Measurements from ENCODE around the gene RNF157. TPM values are rescaled to one million over a fixed set of nuclear protein-coding genes. Genes with fewer than 3 reads are reported as not detected.
A peak's percentile ranks its signal among the peaks of the same experiment; 100 is the strongest.

The RNF157 gene
- total RNA-seq, 4 donors from 2014 or later = 32.5 to 164 (median 54.8) TPM

GRCh38 chr17:76151896-76152454 lies 88.3 kb downstream of the RNF157 start:
- no peak overlapping the region for H3K27ac ChIP-seq
- intact Hi-C loops (cut with DNase I; ENCODE audit: low total_unique reads) = no loop called here
- H3K4me3 ChIP-seq = no peak overlapping the region
- in situ Hi-C loops (cut with MboI; ENCODE audit: low pct_ligation_motif_present in 1 of 4, low pct_unique_long_range_greater_than_20kb in 1 of 4, low sequenced_read_pairs in 3 of 4) = no loop called here
- peaks cover 0 to 8% (median 0%) of the 10 kb centered on the region in 4 donors for H3K4me1 ChIP-seq
- no peaks in the 10 kb centered on the region for H3K27me3 ChIP-seq
- H3K9me3 ChIP-seq = no peaks in the 10 kb centered on the region
- TF ChIP-seq POLR2A (IDR thresholded peaks at IDR 0.05) (no peak), EP300 (IDR thresholded peaks at IDR 0.05; ENCODE audit: low read depth) (no peak), POLR2AphosphoS5 (IDR thresholded peaks at IDR 0.05) (no peak)
- TF ChIP-seq, protein P1, sequence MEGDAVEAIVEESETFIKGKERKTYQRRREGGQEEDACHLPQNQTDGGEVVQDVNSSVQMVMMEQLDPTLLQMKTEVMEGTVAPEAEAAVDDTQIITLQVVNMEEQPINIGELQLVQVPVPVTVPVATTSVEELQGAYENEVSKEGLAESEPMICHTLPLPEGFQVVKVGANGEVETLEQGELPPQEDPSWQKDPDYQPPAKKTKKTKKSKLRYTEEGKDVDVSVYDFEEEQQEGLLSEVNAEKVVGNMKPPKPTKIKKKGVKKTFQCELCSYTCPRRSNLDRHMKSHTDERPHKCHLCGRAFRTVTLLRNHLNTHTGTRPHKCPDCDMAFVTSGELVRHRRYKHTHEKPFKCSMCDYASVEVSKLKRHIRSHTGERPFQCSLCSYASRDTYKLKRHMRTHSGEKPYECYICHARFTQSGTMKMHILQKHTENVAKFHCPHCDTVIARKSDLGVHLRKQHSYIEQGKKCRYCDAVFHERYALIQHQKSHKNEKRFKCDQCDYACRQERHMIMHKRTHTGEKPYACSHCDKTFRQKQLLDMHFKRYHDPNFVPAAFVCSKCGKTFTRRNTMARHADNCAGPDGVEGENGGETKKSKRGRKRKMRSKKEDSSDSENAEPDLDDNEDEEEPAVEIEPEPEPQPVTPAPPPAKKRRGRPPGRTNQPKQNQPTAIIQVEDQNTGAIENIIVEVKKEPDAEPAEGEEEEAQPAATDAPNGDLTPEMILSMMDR (IDR thresholded peaks at IDR 0.05) = no peak
- no peak for DNase-seq
- no peaks in the 10 kb centered on the region for H3K36me3 ChIP-seq
- 86 to 100% methylated on average over 3 to 8 of the region's 8 CpGs for WGBS, 2 donors (ENCODE audit: low coverage in 1 of 2)

DNA sequence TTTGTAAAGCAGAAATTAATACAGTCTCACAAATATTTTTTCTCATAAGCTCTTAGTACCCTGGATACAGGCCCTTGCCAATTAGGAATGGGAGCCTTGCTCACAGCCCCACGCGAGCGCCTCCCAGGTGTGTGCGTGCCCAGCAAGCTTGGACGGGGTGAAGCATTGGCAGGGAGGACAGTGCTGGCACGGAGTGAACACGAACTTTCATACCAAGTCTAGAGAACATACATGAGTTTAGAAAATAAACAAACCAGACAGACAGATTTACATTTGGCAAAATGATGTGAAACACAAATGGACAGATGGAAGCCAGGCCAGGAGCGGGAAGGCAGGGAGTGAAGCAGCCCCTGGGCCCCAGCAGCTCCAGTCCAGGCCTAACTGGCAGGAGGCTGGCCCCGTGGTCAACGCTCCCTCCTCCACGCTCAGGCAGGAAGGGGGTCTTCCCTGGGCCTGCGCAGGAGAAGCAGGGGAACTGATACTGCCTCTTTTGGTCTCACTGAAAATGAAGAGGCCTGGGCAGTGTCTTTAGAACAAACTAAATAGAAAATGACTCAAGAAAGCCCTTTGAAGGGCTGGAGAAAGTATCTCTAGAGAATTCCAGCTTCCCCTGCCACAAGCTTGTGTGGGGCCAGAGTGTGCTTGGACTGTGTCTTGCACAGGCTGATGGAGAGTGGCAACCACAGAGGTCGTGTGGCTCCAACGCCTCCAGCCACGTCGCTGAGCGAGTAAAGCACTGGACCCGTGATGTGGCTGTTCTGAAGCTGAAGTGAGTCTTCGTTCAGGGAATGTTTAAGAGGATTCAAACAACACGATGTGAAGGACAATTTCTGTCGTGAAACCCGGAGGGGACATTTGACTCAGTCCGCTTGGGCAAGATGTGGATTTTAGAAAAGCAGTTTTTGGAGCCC lies 89.3 kb downstream of the RNF157 start:
- no peaks in the 10 kb centered on the region for H3K36me3 ChIP-seq
- intact Hi-C loops (cut with DNase I; ENCODE audit: low total_unique reads) = no loop called here
- no peak for DNase-seq

DNA sequence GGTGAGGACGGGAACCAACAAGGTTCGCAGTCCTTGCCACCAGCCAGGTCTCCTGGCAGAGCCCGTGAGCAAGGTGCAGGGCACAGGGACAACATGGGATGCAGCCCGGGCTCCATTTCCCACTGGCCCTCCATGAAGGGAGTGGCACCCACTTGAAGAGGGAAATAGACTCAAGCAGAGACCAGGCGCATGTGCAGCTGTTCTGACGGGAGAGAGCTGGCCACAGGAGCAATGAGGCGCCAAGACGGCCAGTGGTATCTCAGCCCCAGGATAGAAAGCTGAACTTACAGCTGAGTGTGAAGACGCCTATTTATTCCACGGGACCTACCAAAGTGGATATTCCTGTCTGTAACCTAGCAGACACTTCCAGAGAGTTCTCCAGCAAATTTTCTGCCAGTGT lies 91.1 kb downstream of the RNF157 start:
- H3K27me3 ChIP-seq = no peaks in the 10 kb centered on the region
- TF ChIP-seq, protein P1 (IDR thresholded peaks at IDR 0.05) = no peak
- TF ChIP-seq POLR2AphosphoS5 (IDR thresholded peaks at IDR 0.05) (no peak), EP300 (IDR thresholded peaks at IDR 0.05; ENCODE audit: low read depth) (no peak), POLR2A (IDR thresholded peaks at IDR 0.05) (no peak)
- in situ Hi-C loops (cut with MboI; ENCODE audit: low pct_ligation_motif_present in 1 of 4, low pct_unique_long_range_greater_than_20kb in 1 of 4, low sequenced_read_pairs in 3 of 4) (no loop called here), intact Hi-C loops (cut with DNase I; ENCODE audit: low total_unique reads) (no loop called here)
- WGBS, 2 donors (ENCODE audit: low coverage in 1 of 2) = 95% methylated on average over 10 of the region's 10 CpGs; no CpG with 5 or more reads in 1 of the 2 donors
- DNase-seq = no peak
- no peaks in the 10 kb centered on the region for H3K36me3 ChIP-seq
- no peaks in the 10 kb centered on the region for H3K9me3 ChIP-seq
- H3K4me1 ChIP-seq = peaks cover 0 to 8% (median 2%) of the 10 kb centered on the region in 4 donors
- no peak overlapping the region for H3K27ac ChIP-seq
- H3K4me3 ChIP-seq = no peak overlapping the region

More for the DNA sequence above, 89.3 kb downstream of the RNF157 start:
- H3K27ac ChIP-seq = peak overlapping the region in 2 of 4 donors; percentile 26 to 46
- H3K4me1 ChIP-seq = peaks cover 0 to 8% (median 0%) of the 10 kb centered on the region in 4 donors
- H3K27me3 ChIP-seq = no peaks in the 10 kb centered on the region
- 76 to 87% methylated on average over 5 to 23 of the region's 23 CpGs for WGBS, 2 donors (ENCODE audit: low coverage in 1 of 2)
- in situ Hi-C loops (cut with MboI; ENCODE audit: low pct_ligation_motif_present in 1 of 4, low pct_unique_long_range_greater_than_20kb in 1 of 4, low sequenced_read_pairs in 3 of 4) = no loop called here
- H3K4me3 ChIP-seq = no peak overlapping the region
- H3K9me3 ChIP-seq = no peaks in the 10 kb centered on the region
- TF ChIP-seq POLR2A (IDR thresholded peaks at IDR 0.05) (no peak), EP300 (IDR thresholded peaks at IDR 0.05; ENCODE audit: low read depth) (no peak), POLR2AphosphoS5 (IDR thresholded peaks at IDR 0.05) (no peak)
- TF ChIP-seq, protein P1 (IDR thresholded peaks at IDR 0.05) = no peak

GRCh38 chr17:76148015-76148326 lies 92.3 kb downstream of the RNF157 start:
- Histone ChIP-seq H3K4me1 (peaks cover 0 to 8% (median 2%) of the 10 kb centered on the region in 4 donors), H3K36me3 (no peaks in the 10 kb centered on the region), H3K9me3 (no peaks in the 10 kb centered on the region), H3K27me3 (no peaks in the 10 kb centered on the region), H3K27ac (no peak overlapping the region), H3K4me3 (no peak overlapping the region)
- intact Hi-C loops (cut with DNase I; ENCODE audit: low total_unique reads) (no loop called here), in situ Hi-C loops (cut with MboI; ENCODE audit: low pct_ligation_motif_present in 1 of 4, low pct_unique_long_range_greater_than_20kb in 1 of 4, low sequenced_read_pairs in 3 of 4) (no loop called here)
- no peak for DNase-seq
- TF ChIP-seq POLR2AphosphoS5 (IDR thresholded peaks at IDR 0.05) (no peak), POLR2A (IDR thresholded peaks at IDR 0.05) (no peak), EP300 (IDR thresholded peaks at IDR 0.05; ENCODE audit: low read depth) (no peak)
- TF ChIP-seq, protein P1 (IDR thresholded peaks at IDR 0.05) = no peak
- WGBS, 2 donors (ENCODE audit: low coverage in 1 of 2) = 86 to 100% methylated on average over 1 of the region's 1 CpG

Measured in transverse colon (tissue), 4 donors.